Transverse colon (tissue), 4 donors: ENCODE measurements around the gene OAS1. TPM values are rescaled to one million over a fixed set of nuclear protein-coding genes. Genes with fewer than 3 reads are reported as not detected.
A peak's percentile ranks its signal among the peaks of the same experiment; 100 is the strongest.
"Not testable (repeated sequence)": the region's sequence is repeated elsewhere in the genome, so short reads cannot be mapped to it uniquely, and the experiment has no call there.

Source experiments
- DNase-seq: peaks from one replicate; pipeline ENCODE4 v3.0.0-alpha.2; 2019
- H3K27ac ChIP-seq, 4 donors: fragments of 200-600 bp; sonication (generic); 2 replicates each; pipeline ENCODE4 v1.5.1; 2016 to 2018; ENCODE audit warnings: inconsistent platforms in 4 of 4
- H3K27me3 ChIP-seq: fragments of 200-600 bp; sonication (generic); 2 replicates; pipeline ENCODE4 v1.5.1; 2017; ENCODE audit warnings: inconsistent platforms
- H3K36me3 ChIP-seq, 4 donors: fragments of 200-600 bp; sonication (generic); 2 replicates each; pipeline ENCODE4 v1.5.1; 2017 to 2019; ENCODE audit warnings: inconsistent platforms in 4 of 4
- H3K4me1 ChIP-seq, 4 donors: fragments of 200-600 bp; sonication (generic); 2 replicates each; pipeline ENCODE4 v1.5.1; 2017 to 2020; ENCODE audit warnings: inconsistent platforms in 4 of 4
- H3K4me3 ChIP-seq, 4 donors: fragments of 200-600 bp; sonication (generic); 1 replicate in 1 of 4; 2 replicates in 3 of 4; pipeline versions ENCODE4 v1.5.1 to v1.6.1; 2017 to 2019; ENCODE audit warnings: inconsistent platforms in 4 of 4
- H3K9me3 ChIP-seq, 2 donors: fragments of 200-600 bp; sonication (generic); 2 replicates each; pipeline ENCODE4 v1.5.1; 2017 to 2019; ENCODE audit warnings: inconsistent platforms in 2 of 2
- EP300 ChIP-seq: sonication (generic); formaldehyde crosslinking; IDR thresholded peaks from one replicate; pipeline ENCODE4 v1.6.1; 2017; ENCODE audit warnings: antibody characterized with exemption, low read depth
- POLR2A ChIP-seq: fragments of 450-650 bp; IDR thresholded peaks from one replicate; pipeline ENCODE4 v1.6.1; 2016; ENCODE audit warnings: antibody characterized with exemption, mild to moderate bottlenecking, moderate library complexity
- POLR2AphosphoS5 ChIP-seq, 3 donors: sonication (generic); formaldehyde crosslinking; IDR thresholded peaks; one replicate each; pipeline ENCODE4 v1.6.1; 2016; ENCODE audit warnings: antibody characterized with exemption in 3 of 3
- WGBS, 2 donors: methylation state at CpG; one replicate each; pipeline ENCODE4 v1.1.5; 2018; ENCODE audit warnings: low coverage in 1 of 2; 5-methylcytosine and 5-hydroxymethylcytosine counted together
- in situ Hi-C, 4 donors: fragments of 200-750 bp; cut with MboI; loops; one replicate each; pipeline versions ENCODE4 v1.15.0 to v1.15.1; 2017; ENCODE audit warnings: low sequenced_read_pairs in 3 of 4, low pct_ligation_motif_present in 1 of 4, low pct_unique_long_range_greater_than_20kb in 1 of 4
- intact Hi-C: fragments of 100-400 bp; cut with DNase I; formaldehyde crosslinking; loops from one replicate; pipeline ENCODE4 v1.15.1; 2023; ENCODE audit warnings: low total_unique reads
- total RNA-seq, 4 donors: library from RNA; depleted of rRNA; stranded (reverse); fragments of >200 nt; gene quantifications; one replicate each; pipeline ENCODE4 v1.1.0, GENCODE V29; 2016
- TF ChIP-seq, protein P1 (sequence below), 5 experiments: fragments of 200-600 bp in 3 of 5; fragments of 450-650 bp in 2 of 5; sonication (generic) in 3 of 5; IDR thresholded peaks; 1 replicate in 2 of 5; 2 replicates in 3 of 5; pipeline ENCODE4 v1.5.1; 2016 to 2017; ENCODE audit warnings: antibody characterized with exemption in 5 of 5, inconsistent platforms in 3 of 5, mild to moderate bottlenecking in 2 of 5, moderate library complexity in 1 of 5

Gene OAS1
- total RNA-seq, 4 donors from 2014 or later: 30.1 to 101 (median 82.1) TPM

DNA sequence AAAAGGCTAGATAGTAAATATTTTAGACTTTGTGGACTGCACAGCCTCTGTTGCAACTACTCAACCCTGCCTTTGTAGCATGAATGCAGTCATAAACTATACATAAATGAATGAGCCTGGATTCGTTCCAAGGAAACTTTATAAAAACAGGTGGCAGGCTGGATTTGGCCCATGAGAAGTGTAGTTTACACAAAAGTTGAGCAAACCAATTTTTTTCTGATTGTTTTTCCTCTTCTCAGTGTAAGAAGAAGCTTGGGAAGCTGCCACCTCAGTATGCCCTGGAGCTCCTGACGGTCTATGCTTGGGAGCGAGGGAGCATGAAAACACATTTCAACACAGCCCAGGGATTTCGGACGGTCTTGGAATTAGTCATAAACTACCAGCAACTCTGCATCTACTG lies 9.5 kb downstream of the OAS1 start:
- 43 to 46% methylated on average over 4 to 5 of the region's 5 CpGs for WGBS, 2 donors
- H3K4me1 ChIP-seq: peaks cover 0 to 21% (median 9%) of the 10 kb centered on the region in 4 donors
- TF ChIP-seq, protein P1, sequence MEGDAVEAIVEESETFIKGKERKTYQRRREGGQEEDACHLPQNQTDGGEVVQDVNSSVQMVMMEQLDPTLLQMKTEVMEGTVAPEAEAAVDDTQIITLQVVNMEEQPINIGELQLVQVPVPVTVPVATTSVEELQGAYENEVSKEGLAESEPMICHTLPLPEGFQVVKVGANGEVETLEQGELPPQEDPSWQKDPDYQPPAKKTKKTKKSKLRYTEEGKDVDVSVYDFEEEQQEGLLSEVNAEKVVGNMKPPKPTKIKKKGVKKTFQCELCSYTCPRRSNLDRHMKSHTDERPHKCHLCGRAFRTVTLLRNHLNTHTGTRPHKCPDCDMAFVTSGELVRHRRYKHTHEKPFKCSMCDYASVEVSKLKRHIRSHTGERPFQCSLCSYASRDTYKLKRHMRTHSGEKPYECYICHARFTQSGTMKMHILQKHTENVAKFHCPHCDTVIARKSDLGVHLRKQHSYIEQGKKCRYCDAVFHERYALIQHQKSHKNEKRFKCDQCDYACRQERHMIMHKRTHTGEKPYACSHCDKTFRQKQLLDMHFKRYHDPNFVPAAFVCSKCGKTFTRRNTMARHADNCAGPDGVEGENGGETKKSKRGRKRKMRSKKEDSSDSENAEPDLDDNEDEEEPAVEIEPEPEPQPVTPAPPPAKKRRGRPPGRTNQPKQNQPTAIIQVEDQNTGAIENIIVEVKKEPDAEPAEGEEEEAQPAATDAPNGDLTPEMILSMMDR (IDR thresholded peaks at IDR 0.05): no peak
- peak in 1 of 3 donors; percentile 15 for TF ChIP-seq POLR2AphosphoS5 (IDR thresholded peaks at IDR 0.05)
- peaks cover 0 to 46% (median 11%) of the 10 kb centered on the region in 4 donors for H3K36me3 ChIP-seq
- intact Hi-C loops (no loop called here), in situ Hi-C loops (no loop called here)
- peak overlapping the region in 1 of 4 donors; percentile 1 for H3K4me3 ChIP-seq
- peak overlapping the region; percentile 51 to 70 (median 64) for H3K27ac ChIP-seq
- DNase-seq: peak; percentile 35
- no peaks in the 10 kb centered on the region for H3K27me3 ChIP-seq
- peaks cover 6 to 9% of the 10 kb centered on the region in 2 donors for H3K9me3 ChIP-seq

DNA sequence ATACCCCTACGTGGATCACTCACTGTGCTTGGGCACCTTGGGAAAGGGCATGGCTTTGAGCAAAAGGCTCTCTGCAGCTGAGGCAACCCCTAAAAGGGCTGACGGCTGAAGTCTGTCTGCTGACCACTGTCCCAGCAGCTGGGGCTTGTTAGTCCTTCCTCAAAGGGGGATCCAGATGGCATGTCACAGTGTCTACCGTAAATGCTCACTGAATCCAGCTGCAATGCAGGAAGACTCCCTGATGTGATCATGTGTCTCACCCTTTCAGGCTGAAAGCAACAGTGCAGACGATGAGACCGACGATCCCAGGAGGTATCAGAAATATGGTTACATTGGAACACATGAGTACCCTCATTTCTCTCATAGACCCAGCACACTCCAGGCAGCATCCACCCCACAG lies 12.4 kb downstream of the OAS1 start:
- no peaks in the 10 kb centered on the region for H3K27me3 ChIP-seq
- DNase-seq: no peak
- intact Hi-C loops (no loop called here), in situ Hi-C loops (no loop called here)
- peaks cover 0 to 26% (median 9%) of the 10 kb centered on the region in 4 donors for H3K36me3 ChIP-seq
- 80 to 100% methylated on average over 1 to 6 of the region's 6 CpGs for WGBS, 2 donors
- no peak overlapping the region for H3K27ac ChIP-seq
- TF ChIP-seq EP300: no peak
- peaks cover 0 to 26% (median 10%) of the 10 kb centered on the region in 4 donors for H3K4me1 ChIP-seq
- no peaks in the 10 kb centered on the region for H3K9me3 ChIP-seq
- no peak overlapping the region for H3K4me3 ChIP-seq

DNA sequence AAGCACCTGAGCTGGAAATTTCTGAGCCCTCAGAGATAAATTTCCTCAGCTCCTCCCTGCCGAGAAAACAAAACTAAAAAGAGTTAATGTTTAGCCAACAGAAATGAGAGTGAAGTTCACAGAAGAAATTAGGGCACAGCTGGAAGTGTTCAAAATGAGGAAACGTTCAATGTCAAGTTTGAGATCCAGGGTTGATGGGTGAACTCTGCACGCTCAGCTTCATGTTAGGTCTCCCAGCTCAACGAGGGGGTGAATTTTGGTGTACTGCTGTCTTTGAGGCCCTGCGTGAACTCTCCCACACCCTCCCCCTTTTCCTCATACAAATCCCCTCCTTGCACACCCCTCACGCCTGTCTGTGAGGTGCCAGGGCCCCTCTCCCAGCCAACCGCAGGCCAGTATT lies 18.2 kb downstream of the OAS1 start:
- DNase-seq: no peak
- peak overlapping the region in 1 of 4 donors; percentile 10 for H3K4me3 ChIP-seq

DNA sequence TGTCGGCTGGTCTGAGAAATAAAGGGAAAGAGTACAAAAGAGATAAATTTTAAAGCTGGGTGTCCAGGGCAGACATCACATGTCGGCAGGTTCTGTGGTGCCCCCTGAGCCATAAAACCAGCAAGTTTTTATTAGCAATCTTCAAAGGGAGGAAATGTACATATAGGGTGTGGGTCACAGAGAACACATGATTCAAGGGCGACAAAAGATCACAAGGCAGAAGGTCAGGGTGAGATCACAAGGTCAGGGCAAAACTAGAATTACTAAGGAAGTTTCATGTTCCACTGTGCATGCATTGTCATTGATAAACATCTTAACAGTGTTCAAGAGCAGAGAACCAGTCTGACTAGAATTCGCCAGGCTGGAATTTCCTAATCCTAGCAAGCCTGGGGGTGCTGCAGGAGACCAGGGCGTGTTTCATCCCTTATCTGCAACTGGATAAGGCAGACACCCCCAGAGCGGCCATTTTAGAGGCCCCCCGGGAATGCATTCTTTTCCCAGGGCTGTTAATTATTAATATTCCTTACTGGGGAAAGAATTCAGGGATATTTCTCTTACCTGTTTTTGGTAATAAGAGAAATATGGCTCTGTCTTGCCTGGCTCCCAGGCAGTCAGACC lies 19.8 kb downstream of the OAS1 start:
- H3K9me3 ChIP-seq, H3K36me3 ChIP-seq, H3K27me3 ChIP-seq, in situ Hi-C loops, intact Hi-C loops, DNase-seq, H3K4me3 ChIP-seq: not testable (repeated sequence)
- Histone ChIP-seq H3K4me1 (peaks cover 4 to 26% (median 15%) of the 10 kb centered on the region in 4 donors), H3K27ac (peak overlapping the region in 2 of 4 donors; percentile 79 to 86)
- 43 to 46% methylated on average over 3 to 7 of the region's 7 CpGs for WGBS, 2 donors

More for the DNA sequence above, 18.2 kb downstream of the OAS1 start:
- Histone ChIP-seq H3K9me3 (no peaks in the 10 kb centered on the region), H3K27me3 (no peaks in the 10 kb centered on the region), H3K4me1 (peaks cover 4 to 26% (median 15%) of the 10 kb centered on the region in 4 donors), H3K36me3 (peaks cover 0 to 2% (median under 1%) of the 10 kb centered on the region in 4 donors), H3K27ac (peak overlapping the region; percentile 79 to 86 (median 80))
- intact Hi-C loops: no loop called here
- in situ Hi-C loops: no loop called here
- TF ChIP-seq POLR2A (no peak), POLR2AphosphoS5 (IDR thresholded peaks at IDR 0.05) (peak in 1 of 3 donors; percentile 48), EP300 (no peak)
- TF ChIP-seq, protein P1 (IDR thresholded peaks at IDR 0.05): no peak
- WGBS, 2 donors: 0 to 33% methylated on average over 2 to 7 of the region's 7 CpGs

DNA sequence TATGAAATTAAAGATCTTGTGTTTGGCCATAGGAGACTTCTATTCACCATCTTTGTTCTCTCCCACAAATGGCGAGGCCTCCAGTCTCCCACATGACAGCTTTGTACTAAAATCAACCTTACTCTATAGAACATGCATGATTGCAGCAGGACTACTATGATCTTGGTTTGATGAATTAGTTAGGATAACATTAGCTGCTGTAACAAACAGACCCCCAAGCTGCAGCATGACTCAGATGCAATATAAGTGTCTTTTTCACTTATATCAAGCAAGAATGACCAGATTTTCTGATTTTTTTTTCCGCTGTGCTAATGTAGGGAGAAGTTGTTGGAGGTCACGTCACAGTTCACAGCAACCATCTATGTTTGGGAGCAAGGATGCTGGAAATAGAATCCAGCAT lies 20.7 kb downstream of the OAS1 start:
- intact Hi-C loops: no loop called here
- no peak for DNase-seq
- Histone ChIP-seq H3K27ac (no peak overlapping the region), H3K36me3 (no peaks in the 10 kb centered on the region), H3K27me3 (no peaks in the 10 kb centered on the region), H3K4me1 (peaks cover 4 to 30% (median 15%) of the 10 kb centered on the region in 4 donors), H3K9me3 (no peaks in the 10 kb centered on the region), H3K4me3 (no peak overlapping the region)
- 73 to 86% methylated on average over 3 of the region's 3 CpGs for WGBS, 2 donors
- TF ChIP-seq EP300 (no peak), POLR2AphosphoS5 (IDR thresholded peaks at IDR 0.05) (no peak), POLR2A (no peak)
- TF ChIP-seq, protein P1 (IDR thresholded peaks at IDR 0.05): no peak
- in situ Hi-C loops: no loop called here
